Lung (tissue), 12 donors: Measurements from ENCODE around the gene SLC25A48. TPM values are rescaled to one million over a fixed set of nuclear protein-coding genes. Genes with fewer than 3 reads are reported as not detected.

Experiments used
- ATAC-seq: fragments of 200-7000 bp; cut with Tn5 transposase; one replicate; pipeline ENCODE4 v1.9.1; 2020; ENCODE audit warnings: moderate number of reproducible peaks; ENCODE audit not compliant: insufficient read depth, low FRiP score
- DNase-seq, 3 donors: peaks; one replicate each; pipeline ENCODE4 v3.0.0-alpha.2; 2013 to 2017
- H3K27ac ChIP-seq, 2 donors: one replicate each; pipeline ENCODE4 v1.5.1; 2013; ENCODE audit warnings: mild to moderate bottlenecking in 2 of 2, moderate library complexity in 2 of 2, control low read depth in 1 of 2, inconsistent platforms in 1 of 2, low read depth in 1 of 2, low read length in 1 of 2
- H3K27me3 ChIP-seq, 3 donors: one replicate each; pipeline ENCODE4 v1.5.1; 2013; ENCODE audit warnings: low read length in 2 of 3; ENCODE audit not compliant: control insufficient read depth in 3 of 3, insufficient read depth in 3 of 3
- H3K36me3 ChIP-seq, 4 donors: one replicate each; pipeline ENCODE4 v1.5.1; 2013; ENCODE audit warnings: low read length in 4 of 4, mild to moderate bottlenecking in 1 of 4, moderate library complexity in 1 of 4; ENCODE audit not compliant: control insufficient read depth in 4 of 4, insufficient read depth in 4 of 4
- H3K4me1 ChIP-seq, 5 donors: one replicate each; pipeline ENCODE4 v1.5.1; 2013; ENCODE audit warnings: low read length in 5 of 5, mild to moderate bottlenecking in 2 of 5, moderate library complexity in 1 of 5; ENCODE audit not compliant: control insufficient read depth in 5 of 5, insufficient read depth in 5 of 5
- H3K4me3 ChIP-seq: one replicate; pipeline ENCODE4 v1.5.1; 2013; ENCODE audit warnings: mild to moderate bottlenecking, control low read depth, moderate library complexity
- H3K9ac ChIP-seq, 2 donors: one replicate each; pipeline ENCODE4 v1.5.1; 2013; ENCODE audit warnings: low read length in 2 of 2, control low read depth in 1 of 2; ENCODE audit not compliant: insufficient read depth in 1 of 2
- H3K9me3 ChIP-seq, 4 donors: one replicate each; pipeline ENCODE4 v1.5.1; 2013; ENCODE audit warnings: low read length in 3 of 4, mild to moderate bottlenecking in 1 of 4, moderate library complexity in 1 of 4; ENCODE audit not compliant: control insufficient read depth in 4 of 4, insufficient read depth in 3 of 4
- WGBS, 2 donors: extraction: QIAGEN DNeasy Blood & Tissue Kit; methylation state at CpG; one replicate each; pipeline ENCODE4 v1.1.7; 2013; 5-methylcytosine and 5-hydroxymethylcytosine counted together
- polyA plus RNA-seq, 2 donors: library from polyadenylated mRNA; stranded (reverse); fragments of 200-250 nt; gene quantifications; one replicate each; pipeline ENCODE4 v1.2.1, GENCODE V29; 2013
- total RNA-seq, 2 donors: library from RNA; depleted of rRNA in 1 of 2; stranded (reverse); fragments of >200 nt in 1 of 2; gene quantifications; one replicate each; pipeline ENCODE4 v1.2.1, GENCODE V29; 2014 to 2021
- TF ChIP-seq, protein P1 (sequence below): IDR thresholded peaks from 2 replicates; pipeline ENCODE4 v1.5.1; 2012; ENCODE audit warnings: mild to moderate bottlenecking; ENCODE audit errors: control extremely low read depth, extremely low read depth
- donor health status: control.
- donor health status: control.
- donor health status: Bipolar disorder and iron deficiency.
- donor health status: healthy.
- donor health status: DM: yes; HTN: yes; CAD: no.

Gene SLC25A48
- total and polyA plus RNA-seq, 4 donors: not detected

DNA sequence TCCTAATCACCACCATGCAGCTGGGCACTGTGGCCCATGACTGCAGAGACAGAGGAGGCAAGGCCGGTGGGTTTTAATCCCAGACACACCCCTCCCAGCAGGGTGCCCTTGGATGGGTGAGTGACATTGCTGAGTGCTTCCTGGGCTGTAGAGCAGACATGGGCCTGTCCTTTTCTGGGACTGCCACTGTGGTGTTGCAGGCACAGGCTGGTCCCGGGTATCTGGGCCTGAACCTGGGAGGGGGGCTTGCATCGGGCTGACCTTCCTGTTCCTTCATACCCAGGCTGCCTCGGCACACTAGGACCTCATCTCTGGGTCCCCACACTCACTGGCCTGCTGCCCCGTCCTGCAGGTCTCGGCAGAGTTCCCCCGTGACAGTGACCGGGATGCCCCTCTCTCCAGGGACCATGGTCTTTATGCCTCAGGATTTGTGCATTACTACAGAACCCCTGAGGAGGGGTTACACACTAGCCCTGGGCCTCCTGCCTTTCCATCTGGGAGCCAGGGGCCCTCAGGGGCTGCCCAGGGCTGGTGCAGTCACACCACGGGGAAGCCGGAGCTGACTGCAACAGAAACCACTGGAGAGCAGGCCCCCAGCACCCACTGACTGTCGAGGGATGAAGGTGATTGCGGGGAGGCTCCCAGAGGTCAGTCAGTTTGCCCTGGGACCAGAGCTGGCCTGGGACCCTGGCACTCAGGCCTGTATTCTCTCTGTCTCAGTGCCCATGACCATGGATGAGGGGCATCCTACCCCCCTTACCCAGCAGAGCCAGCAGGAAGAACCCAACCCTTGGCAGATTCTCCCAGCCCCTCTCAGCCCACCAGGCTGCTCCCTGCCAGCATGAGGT lies 8.9 kb upstream of the SLC25A48 start:
- no peak overlapping the region for H3K27ac ChIP-seq
- no peaks in the 10 kb centered on the region for H3K27me3 ChIP-seq
- no peaks in the 10 kb centered on the region for H3K36me3 ChIP-seq
- no peaks in the 10 kb centered on the region for H3K9me3 ChIP-seq
- no peak for DNase-seq
- no peak overlapping the region for H3K4me3 ChIP-seq
- TF ChIP-seq, protein P1, sequence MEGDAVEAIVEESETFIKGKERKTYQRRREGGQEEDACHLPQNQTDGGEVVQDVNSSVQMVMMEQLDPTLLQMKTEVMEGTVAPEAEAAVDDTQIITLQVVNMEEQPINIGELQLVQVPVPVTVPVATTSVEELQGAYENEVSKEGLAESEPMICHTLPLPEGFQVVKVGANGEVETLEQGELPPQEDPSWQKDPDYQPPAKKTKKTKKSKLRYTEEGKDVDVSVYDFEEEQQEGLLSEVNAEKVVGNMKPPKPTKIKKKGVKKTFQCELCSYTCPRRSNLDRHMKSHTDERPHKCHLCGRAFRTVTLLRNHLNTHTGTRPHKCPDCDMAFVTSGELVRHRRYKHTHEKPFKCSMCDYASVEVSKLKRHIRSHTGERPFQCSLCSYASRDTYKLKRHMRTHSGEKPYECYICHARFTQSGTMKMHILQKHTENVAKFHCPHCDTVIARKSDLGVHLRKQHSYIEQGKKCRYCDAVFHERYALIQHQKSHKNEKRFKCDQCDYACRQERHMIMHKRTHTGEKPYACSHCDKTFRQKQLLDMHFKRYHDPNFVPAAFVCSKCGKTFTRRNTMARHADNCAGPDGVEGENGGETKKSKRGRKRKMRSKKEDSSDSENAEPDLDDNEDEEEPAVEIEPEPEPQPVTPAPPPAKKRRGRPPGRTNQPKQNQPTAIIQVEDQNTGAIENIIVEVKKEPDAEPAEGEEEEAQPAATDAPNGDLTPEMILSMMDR: no peak
- H3K9ac ChIP-seq: no peak overlapping the region
- H3K4me1 ChIP-seq: peaks cover 0 to 4% (median 0%) of the 10 kb centered on the region in 5 donors
- ATAC-seq: no peak
- 85 to 89% methylated on average over 12 of the region's 12 CpGs for WGBS, 2 donors

DNA sequence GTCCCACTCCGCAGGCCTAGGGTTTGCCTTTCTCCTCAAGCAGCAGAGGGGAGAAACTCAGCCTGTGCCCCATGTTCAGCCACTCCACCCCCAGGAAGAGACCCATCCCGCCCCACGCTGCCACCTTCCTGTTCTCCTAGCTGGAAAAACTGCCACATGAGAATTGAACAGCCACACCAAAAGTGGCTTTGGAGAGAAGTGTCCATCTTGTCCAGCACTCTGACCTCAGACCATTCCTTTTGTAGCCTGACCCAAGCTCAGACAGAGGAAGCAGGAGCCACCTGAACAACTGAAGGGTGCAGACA lies 8.3 kb upstream of the SLC25A48 start:
- no peak for ATAC-seq
- Histone ChIP-seq H3K9ac (no peak overlapping the region), H3K27ac (no peak overlapping the region), H3K4me1 (peaks cover 0 to 4% (median 0%) of the 10 kb centered on the region in 5 donors), H3K9me3 (no peaks in the 10 kb centered on the region), H3K27me3 (peaks cover 0 to 3% (median 0%) of the 10 kb centered on the region in 3 donors), H3K4me3 (no peak overlapping the region), H3K36me3 (no peaks in the 10 kb centered on the region)
- DNase-seq: no peak
- WGBS, 2 donors: 82 to 96% methylated on average over 3 of the region's 3 CpGs
- TF ChIP-seq, protein P1: no peak

- no peak overlapping the region for H3K4me3 ChIP-seq
- WGBS, 2 donors: 75 to 88% methylated on average over 8 of the region's 8 CpGs
Measured at GRCh38 chr5:135826994-135827671, 7.3 kb upstream of the SLC25A48 start.

More at GRCh38 chr5:135826994-135827671, 7.3 kb upstream of the SLC25A48 start:
- H3K9ac ChIP-seq: no peak overlapping the region
- peaks cover 0 to 4% (median 0%) of the 10 kb centered on the region in 5 donors for H3K4me1 ChIP-seq
- no peak overlapping the region for H3K27ac ChIP-seq
- H3K9me3 ChIP-seq: no peaks in the 10 kb centered on the region
- TF ChIP-seq, protein P1: no peak
- ATAC-seq (no peak), DNase-seq (no peak)
- H3K36me3 ChIP-seq: no peaks in the 10 kb centered on the region
- peaks cover 0 to 11% (median 0%) of the 10 kb centered on the region in 3 donors for H3K27me3 ChIP-seq
